Caco-2 (cell line): ENCODE data around the gene CHST13. TPM values are rescaled to one million over a fixed set of nuclear protein-coding genes. Genes with fewer than 3 reads are reported as not detected.

Source experiments
- BruUV-seq: library from RNA; stranded (reverse); fragments of 400-500 nt; replicated peaks from 2 replicates; lab custom pipeline; 2021; lab: Mats Ljungman, UMichigan
- CTCF ChIA-PET: fragments of 300-600 bp; sonication (Branson Sonifier 250); formaldehyde crosslinking; loops from one replicate; lab custom pipeline; 2022; ENCODE audit warnings: antibody characterized with exemption; lab: Charles Lee
- POLR2A ChIA-PET: fragments of 300-600 bp; sonication (Branson Sonifier 250); formaldehyde crosslinking; loops from one replicate; lab custom pipeline; 2022; ENCODE audit warnings: antibody characterized with exemption; lab: Charles Lee
- DNase-seq, 2 experiments: peaks; one replicate each; pipeline versions ENCODE4 v3.0.0 to v3.0.0-alpha.2; 2020 to 2022
- H3K27me3 ChIP-seq: replicated peaks from 2 replicates; pipeline ENCODE4 v1.6.0; 2011; ENCODE audit warnings: low read length; ENCODE audit not compliant: control insufficient read depth, insufficient read depth
- H3K36me3 ChIP-seq: 2 replicates; pipeline ENCODE4 v1.5.1; 2011; ENCODE audit warnings: low read length; ENCODE audit not compliant: control insufficient read depth, insufficient read depth
- H3K4me1 ChIP-seq: fragments of 250-450 bp; sonication (Bioruptor Pico); 2 replicates; pipeline ENCODE4 v1.5.1; 2020; ENCODE audit warnings: mild to moderate bottlenecking
- H3K4me3 ChIP-seq: 2 replicates; pipeline ENCODE4 v1.5.1; 2011; ENCODE audit warnings: low read depth, mild to moderate bottlenecking, control low read depth, low read length
- H3K9me3 ChIP-seq: fragments of 250-450 bp; sonication (Bioruptor Pico); 2 replicates; pipeline ENCODE4 v1.5.1; 2020; ENCODE audit warnings: mild to moderate bottlenecking, moderate library complexity
- H3K27ac Mint-ChIP-seq: one replicate; pipeline ENCODE4 v1.8.0; 2022; ENCODE audit warnings: mixed read lengths; ENCODE audit not compliant: unreplicated experiment
- H3K27me3 Mint-ChIP-seq: one replicate; pipeline ENCODE4 v1.8.0; 2022; ENCODE audit warnings: mixed read lengths; ENCODE audit not compliant: insufficient read depth, unreplicated experiment
- H3K36me3 Mint-ChIP-seq: one replicate; pipeline ENCODE4 v1.8.0; 2022; ENCODE audit warnings: mild to moderate bottlenecking, mixed read lengths; ENCODE audit not compliant: insufficient read depth, unreplicated experiment
- H3K4me1 Mint-ChIP-seq: one replicate; pipeline ENCODE4 v1.8.0; 2022; ENCODE audit warnings: low read depth, mixed read lengths; ENCODE audit not compliant: unreplicated experiment
- H3K4me3 Mint-ChIP-seq: one replicate; pipeline ENCODE4 v1.8.0; 2022; ENCODE audit warnings: mild to moderate bottlenecking, moderate library complexity, mixed read lengths; ENCODE audit not compliant: unreplicated experiment
- H3K9me3 Mint-ChIP-seq: one replicate; pipeline ENCODE4 v1.8.0; 2022; ENCODE audit warnings: mixed read lengths; ENCODE audit not compliant: unreplicated experiment
- intact Hi-C: fragments of 100-400 bp; cut with micrococcal nuclease; formaldehyde crosslinking; loops from one replicate; pipeline ENCODE4 v1.10.0; 2022; ENCODE audit not compliant: unreplicated experiment
- total RNA-seq: library from RNA; stranded (reverse); gene quantifications from 2 replicates; pipeline ENCODE4 v1.2.3, GENCODE V29; 2022
- TF ChIP-seq, protein P1 (sequence below), 2 experiments: fragments of 200-600 bp in 1 of 2; IDR thresholded peaks; 1 replicate in 1 of 2; 2 replicates in 1 of 2; pipeline versions ENCODE4 v1.5.1 to v1.8.0; 2011 to 2022; ENCODE audit warnings: antibody characterized with exemption in 1 of 2, control low read depth in 1 of 2, inconsistent platforms in 1 of 2, low read depth in 1 of 2, low read length in 1 of 2, mild to moderate bottlenecking in 1 of 2, moderate library complexity in 1 of 2; ENCODE audit not compliant: insufficient read depth in 1 of 2, severe bottlenecking in 1 of 2, unreplicated experiment in 1 of 2

Gene CHST13
- total RNA-seq, 1 experiment from 2014 or later, result 25.3 TPM

DNA sequence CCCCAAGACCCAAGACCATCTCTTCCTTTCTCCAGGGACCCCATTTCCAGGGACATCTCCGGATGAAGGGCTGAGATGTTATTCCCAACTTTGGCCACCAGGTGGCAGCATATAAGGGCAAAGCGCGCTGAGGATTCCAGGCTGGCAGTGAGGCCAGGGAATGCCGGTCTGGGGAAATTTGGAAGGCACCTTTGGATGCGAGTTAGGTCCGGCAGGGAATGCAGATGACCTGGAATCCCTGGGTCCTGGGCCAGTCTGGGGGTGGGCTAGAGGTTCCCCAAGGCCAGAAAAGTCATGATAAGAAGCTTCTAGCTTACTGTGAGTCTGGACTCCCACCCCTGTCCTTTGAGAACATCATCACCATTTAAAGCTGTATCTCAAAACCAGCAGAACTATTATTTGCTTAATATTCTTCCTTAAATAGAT lies 1.6 kb upstream of the CHST13 start:
- Mint-ChIP-seq H3K4me3 (peak overlapping the region; percentile 13), H3K27ac (no peak overlapping the region), H3K36me3 (no peaks in the 10 kb centered on the region), H3K27me3 (no peaks in the 10 kb centered on the region), H3K9me3 (no peaks in the 10 kb centered on the region), H3K4me1 (peaks cover 9% of the 10 kb centered on the region)
- intact Hi-C loops, result loop anchor here (1.0 to 10.0 kb wide), 2 partner anchors 32 to 132 kb away; partner anchors contain the start of gene TXNRD3
- H3K4me1 ChIP-seq, result peaks cover 46% of the 10 kb centered on the region
- POLR2A ChIA-PET, result interaction anchor here (0.6 kb wide), 1 partner anchor 45 kb away, joined by 4 read pairs; no protein-coding TSS in a partner anchor
- H3K27me3 ChIP-seq, result no peaks in the 10 kb centered on the region
- peaks cover 1% of the 10 kb centered on the region for H3K36me3 ChIP-seq
- BruUV-seq, result no TSS peak
- peak; percentile 59 to 72 for DNase-seq
- no peaks in the 10 kb centered on the region for H3K9me3 ChIP-seq
- CTCF ChIA-PET, result interaction anchor here (0.6 to 2.0 kb wide), 5 partner anchors 11 to 1023 kb away, joined by 3 to 8 read pairs (median 3); no protein-coding TSS in a partner anchor
- TF ChIP-seq, protein P1, sequence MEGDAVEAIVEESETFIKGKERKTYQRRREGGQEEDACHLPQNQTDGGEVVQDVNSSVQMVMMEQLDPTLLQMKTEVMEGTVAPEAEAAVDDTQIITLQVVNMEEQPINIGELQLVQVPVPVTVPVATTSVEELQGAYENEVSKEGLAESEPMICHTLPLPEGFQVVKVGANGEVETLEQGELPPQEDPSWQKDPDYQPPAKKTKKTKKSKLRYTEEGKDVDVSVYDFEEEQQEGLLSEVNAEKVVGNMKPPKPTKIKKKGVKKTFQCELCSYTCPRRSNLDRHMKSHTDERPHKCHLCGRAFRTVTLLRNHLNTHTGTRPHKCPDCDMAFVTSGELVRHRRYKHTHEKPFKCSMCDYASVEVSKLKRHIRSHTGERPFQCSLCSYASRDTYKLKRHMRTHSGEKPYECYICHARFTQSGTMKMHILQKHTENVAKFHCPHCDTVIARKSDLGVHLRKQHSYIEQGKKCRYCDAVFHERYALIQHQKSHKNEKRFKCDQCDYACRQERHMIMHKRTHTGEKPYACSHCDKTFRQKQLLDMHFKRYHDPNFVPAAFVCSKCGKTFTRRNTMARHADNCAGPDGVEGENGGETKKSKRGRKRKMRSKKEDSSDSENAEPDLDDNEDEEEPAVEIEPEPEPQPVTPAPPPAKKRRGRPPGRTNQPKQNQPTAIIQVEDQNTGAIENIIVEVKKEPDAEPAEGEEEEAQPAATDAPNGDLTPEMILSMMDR (IDR thresholded peaks at IDR 0.05; ENCODE audit: insufficient read depth in 1 of 2, low read depth in 1 of 2, low read length in 1 of 2, severe bottlenecking in 1 of 2, unreplicated experiment in 1 of 2), result peak; percentile 78 to 84
- H3K4me3 ChIP-seq, result no peak overlapping the region

DNA sequence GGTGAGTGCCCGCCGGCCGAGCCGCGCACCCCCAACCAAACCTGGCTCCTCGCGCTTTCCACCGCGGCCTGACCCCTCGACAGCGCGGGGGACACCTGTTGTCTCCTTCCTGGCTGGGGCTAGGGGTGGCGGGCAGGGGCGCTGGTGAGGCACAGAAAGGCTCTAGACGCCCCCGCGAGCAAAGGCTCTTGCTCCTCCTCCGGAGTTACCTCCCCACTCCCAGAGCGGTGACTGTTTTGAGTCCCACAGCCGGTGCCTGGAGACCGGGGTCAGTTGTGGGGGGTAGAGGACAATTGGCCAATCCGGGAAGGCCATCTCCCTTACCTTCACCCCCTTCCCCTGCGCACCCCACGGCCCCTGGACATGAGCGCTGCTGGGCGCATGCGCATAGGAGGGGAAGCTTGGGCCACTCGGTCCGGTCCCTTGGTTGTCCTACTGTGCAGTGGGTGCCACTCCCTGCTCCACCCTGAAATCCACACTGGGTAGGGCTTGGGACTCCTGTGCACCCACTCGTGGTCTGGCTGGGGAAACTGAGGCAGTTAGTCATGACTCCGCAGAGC lies 554 bp downstream of the CHST13 start:
- no peaks in the 10 kb centered on the region for H3K27me3 Mint-ChIP-seq
- ChIA-PET POLR2A (no interaction called here), CTCF (no interaction called here)
- peak overlapping the region; percentile 67 for H3K4me3 ChIP-seq
- TF ChIP-seq, protein P1 (IDR thresholded peaks at IDR 0.05; ENCODE audit: insufficient read depth in 1 of 2, low read depth in 1 of 2, low read length in 1 of 2, severe bottlenecking in 1 of 2, unreplicated experiment in 1 of 2), result peak; percentile 21 to 30
- no peaks in the 10 kb centered on the region for H3K9me3 Mint-ChIP-seq
- no peak overlapping the region for H3K27ac Mint-ChIP-seq
- peak overlapping the region; percentile 75 for H3K4me3 Mint-ChIP-seq
- peaks cover 25% of the 10 kb centered on the region for H3K4me1 Mint-ChIP-seq
- H3K27me3 ChIP-seq, result no peaks in the 10 kb centered on the region
- no peaks in the 10 kb centered on the region for H3K9me3 ChIP-seq
- peaks cover 1% of the 10 kb centered on the region for H3K36me3 ChIP-seq
- TSS peak; percentile 23 for BruUV-seq
- H3K4me1 ChIP-seq, result peaks cover 46% of the 10 kb centered on the region
- H3K36me3 Mint-ChIP-seq, result no peaks in the 10 kb centered on the region
- intact Hi-C loops, result loop anchor here (10.0 kb wide), 1 partner anchor 130 kb away; the partner anchor contains the start of gene TXNRD3
- DNase-seq, result peak in 1 of 2 experiments; percentile 67

DNA sequence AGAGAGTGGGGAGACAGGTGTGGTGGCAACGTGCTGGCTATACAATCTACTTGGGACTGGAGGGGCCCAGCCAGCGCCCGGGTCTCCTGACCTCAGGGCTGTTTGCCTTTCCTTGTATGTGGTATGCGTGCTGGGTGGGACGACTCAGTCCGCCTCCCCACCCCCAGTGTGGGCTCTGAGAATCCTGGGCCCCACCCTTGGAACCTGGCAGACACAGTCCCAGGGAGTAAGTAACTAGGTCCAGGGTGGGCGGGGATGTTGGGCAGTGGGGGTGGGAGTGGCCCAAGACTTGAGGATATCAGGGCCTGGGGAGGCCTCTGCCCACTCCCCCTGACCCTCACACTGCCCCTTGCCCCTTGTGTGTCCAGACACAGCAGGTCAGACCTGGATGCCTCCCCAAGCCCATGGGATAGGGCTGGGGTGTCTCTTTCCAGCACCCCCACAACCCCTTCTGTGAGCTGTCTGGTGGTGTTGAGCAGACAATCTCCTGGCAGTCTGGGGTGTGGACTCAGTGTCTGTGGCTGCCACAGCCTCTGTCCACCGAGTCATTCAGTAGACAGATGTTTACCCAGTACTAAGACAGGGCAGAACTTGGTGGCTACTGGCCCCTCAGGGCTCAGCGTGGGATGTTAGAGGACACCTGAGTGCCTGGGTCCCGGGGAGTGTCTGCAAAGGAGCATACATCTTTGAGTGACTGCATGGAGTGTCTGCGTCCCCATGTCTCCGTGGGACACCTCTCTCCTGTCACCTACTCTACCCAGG lies 1.3 kb downstream of the CHST13 start:
- Mint-ChIP-seq H3K36me3 (no peaks in the 10 kb centered on the region), H3K4me1 (peaks cover 29% of the 10 kb centered on the region), H3K27ac (no peak overlapping the region), H3K4me3 (peak overlapping the region; percentile 75), H3K9me3 (no peaks in the 10 kb centered on the region), H3K27me3 (no peaks in the 10 kb centered on the region)
- TF ChIP-seq, protein P1 (IDR thresholded peaks at IDR 0.05; ENCODE audit: insufficient read depth in 1 of 2, low read depth in 1 of 2, low read length in 1 of 2, severe bottlenecking in 1 of 2, unreplicated experiment in 1 of 2), result no peak
- Histone ChIP-seq H3K4me1 (peaks cover 50% of the 10 kb centered on the region), H3K36me3 (peaks cover 1% of the 10 kb centered on the region), H3K9me3 (no peaks in the 10 kb centered on the region), H3K27me3 (no peaks in the 10 kb centered on the region), H3K4me3 (peak overlapping the region; percentile 67)
- ChIA-PET POLR2A (no interaction called here), CTCF (no interaction called here)
- BruUV-seq, result no TSS peak
- DNase-seq, result peak in 1 of 2 experiments; percentile 41
- intact Hi-C loops, result loop anchor here (10.0 kb wide), 1 partner anchor 130 kb away; the partner anchor contains the start of gene TXNRD3
